Choroid plexus epithelial cell (primary cell): ENCODE results near the gene ARFGEF3.

Experiments
- DNase-seq: peaks from one replicate; pipeline ENCODE4 v3.0.0-alpha.2; 2010; ENCODE audit warnings: low read depth
- H3K4me3 ChIP-seq: 2 replicates; pipeline ENCODE4 v1.5.1; 2011; ENCODE audit warnings: low read depth, mild to moderate bottlenecking, control low read depth, low read length, moderate library complexity
- CTCF ChIP-seq: conservative IDR thresholded peaks from 2 replicates; pipeline ENCODE4 v1.5.1; 2011; ENCODE audit warnings: low read depth, mild to moderate bottlenecking, control low read depth, inconsistent platforms, low read length, moderate library complexity

The ARFGEF3 gene

GRCh38 chr6:138119976-138120375 is 41.8 kb upstream of the ARFGEF3 start:
- no peak for TF ChIP-seq CTCF
- no peak for DNase-seq
- H3K4me3 ChIP-seq: no peak overlapping the region

GRCh38 chr6:138124096-138124495 is 37.6 kb upstream of the ARFGEF3 start:
- no peak for TF ChIP-seq CTCF

GRCh38 chr6:138128096-138128495 is 33.6 kb upstream of the ARFGEF3 start:
- H3K4me3 ChIP-seq: no peak overlapping the region
- DNase-seq: peak; percentile 9
- TF ChIP-seq CTCF: no peak

More at GRCh38 chr6:138124096-138124495, 37.6 kb upstream of the ARFGEF3 start:
- no peak overlapping the region for H3K4me3 ChIP-seq
- DNase-seq: no peak

GRCh38 chr6:138129190-138129589 is 32.5 kb upstream of the ARFGEF3 start:
- peak; percentile 4 for DNase-seq
- TF ChIP-seq CTCF: peak; percentile 15
- no peak overlapping the region for H3K4me3 ChIP-seq

- no peak for TF ChIP-seq CTCF
Measured at GRCh38 chr6:138142806-138143205, 18.9 kb upstream of the ARFGEF3 start.

GRCh38 chr6:138145402-138145801 is 16.3 kb upstream of the ARFGEF3 start:
- no peak for DNase-seq
- TF ChIP-seq CTCF: no peak
- H3K4me3 ChIP-seq: no peak overlapping the region

More at GRCh38 chr6:138142806-138143205, 18.9 kb upstream of the ARFGEF3 start:
- H3K4me3 ChIP-seq: no peak overlapping the region
- no peak for DNase-seq

- no peak for TF ChIP-seq CTCF
- DNase-seq: no peak
- no peak overlapping the region for H3K4me3 ChIP-seq
Measured at GRCh38 chr6:138146544-138146943, 15.2 kb upstream of the ARFGEF3 start.
